A549 treated with RU486 at 1 μM for 4 hours (cell line): ENCODE measurements around the gene CLEC10A. TPM values are rescaled to one million over a fixed set of nuclear protein-coding genes. Genes with fewer than 3 reads are reported as not detected.

Source experiments
- total RNA-seq: library from RNA; stranded (reverse); fragments of 200-300 nt; extraction: Qiagen RNA extraction; gene quantifications from 5 replicates; pipeline ENCODE4 v1.2.3, GENCODE V29; 2022; ENCODE audit warnings: low read depth

The CLEC10A gene
- not detected in 5 replicates for total RNA-seq

GRCh38 chr17:7079581-7080455, at the start of gene CLEC10A:
TSS of gene CLEC10A (minus strand) at chr17:7080251. CDS start at chr17:7078812, 1,439 bp downstream.

GRCh38 chr17:7114241-7114874, 34.3 kb upstream of the CLEC10A start, which contains the start of gene ASGR2:
TSS of gene ASGR2 (minus strand) at chr17:7114822. CDS start at chr17:7114240, 582 bp downstream.

GRCh38 chr17:7043497-7044198, 36.4 kb downstream of the CLEC10A start, which contains the start of gene SLC16A11:
TSS of gene SLC16A11 (minus strand) at chr17:7044092. CDS start at chr17:7043513, 579 bp downstream.

GRCh38 chr17:7035591-7036368, 44.3 kb downstream of the CLEC10A start, which contains the start of gene SLC16A13:
TSS of gene SLC16A13 (plus strand) at chr17:7036015. CDS start at chr17:7036383, 368 bp downstream.

Other genes with a start within 250 kb of the CLEC10A start
- 0.06 to 0.12 TPM in 2 of 5 replicates, not detected in the others for gene TEKT1, start 248.5 kb downstream of the CLEC10A start, total RNA-seq
- gene ALOX12, start 84.2 kb downstream of the CLEC10A start, total RNA-seq, result not detected in 5 replicates
- 458 to 548 TPM (median 474 TPM) in 5 replicates for gene RNASEK, start 67.6 kb downstream of the CLEC10A start, total RNA-seq
- 0.09 TPM in 1 of 5 replicates, not detected in the others for gene BCL6B, start 57.2 kb downstream of the CLEC10A start, total RNA-seq
- gene SLC16A13, start 44.2 kb downstream of the CLEC10A start, total RNA-seq, result 8.8 to 12.1 TPM (median 10.0 TPM) in 5 replicates
- gene SLC16A11, start 36.2 kb downstream of the CLEC10A start, total RNA-seq, result not detected in 5 replicates
- 0.36 TPM in 1 of 5 replicates, not detected in the others for gene ASGR2, start 34.6 kb upstream of the CLEC10A start, total RNA-seq
- 1.0 to 1.5 TPM (median 1.3 TPM) in 5 replicates for gene ASGR1, start 99.1 kb upstream of the CLEC10A start, total RNA-seq
- gene DLG4, start 139.6 kb upstream of the CLEC10A start, total RNA-seq, result 7.2 to 10.7 TPM (median 8.9 TPM) in 5 replicates
- 373 to 531 TPM (median 506 TPM) in 5 replicates for gene ACADVL, start 139.7 kb upstream of the CLEC10A start, total RNA-seq
- 26.1 to 39.5 TPM (median 37.0 TPM) in 5 replicates for gene DVL2, start 154.3 kb upstream of the CLEC10A start, total RNA-seq
- gene PHF23, start 159.2 kb upstream of the CLEC10A start, total RNA-seq, result 82.3 to 110 TPM (median 92.2 TPM) in 5 replicates
- gene GABARAP, start 162.2 kb upstream of the CLEC10A start, total RNA-seq, result 678 to 759 TPM (median 700 TPM) in 5 replicates
- gene CTDNEP1, start 171.5 kb upstream of the CLEC10A start, total RNA-seq, result 210 to 241 TPM (median 229 TPM) in 5 replicates
- gene ELP5, start 172.0 kb upstream of the CLEC10A start, total RNA-seq, result 110 to 138 TPM (median 124 TPM) in 5 replicates
- gene CLDN7, start 182.2 kb upstream of the CLEC10A start, total RNA-seq, result 0.57 to 1.5 TPM (median 0.71 TPM) in 5 replicates
- gene SLC2A4, start 201.5 kb upstream of the CLEC10A start, total RNA-seq, result 0.07 to 0.29 TPM (median 0.17 TPM) in 5 replicates
- 0.32 to 0.80 TPM (median 0.41 TPM) in 5 replicates for gene YBX2, start 214.4 kb upstream of the CLEC10A start, total RNA-seq
- 1,703 to 1,867 TPM (median 1,727 TPM) in 5 replicates for gene EIF5A, start 227.4 kb upstream of the CLEC10A start, total RNA-seq
- gene GPS2, start 235.1 kb upstream of the CLEC10A start, total RNA-seq, result 86.5 to 109 TPM (median 99.7 TPM) in 5 replicates
- 21.8 to 31.5 TPM (median 27.2 TPM) in 5 replicates for gene NEURL4, start 249.1 kb upstream of the CLEC10A start, total RNA-seq